Stimulated activated CD4-positive, alpha-beta T cell treated with anti-CD3 and anti-CD28 coated beads, TNF-alpha, amount 100 ng/mL, for 1 hour (primary cell): Measurements from ENCODE around the gene ANKRD33.

Experiments
- DNase-seq, 3 donors: peaks; one replicate each; pipeline ENCODE4 v3.0.0-alpha.2; 2020; ENCODE audit warnings: low read depth in 3 of 3, low spot score in 1 of 3

ANKRD33 gene, protein sequence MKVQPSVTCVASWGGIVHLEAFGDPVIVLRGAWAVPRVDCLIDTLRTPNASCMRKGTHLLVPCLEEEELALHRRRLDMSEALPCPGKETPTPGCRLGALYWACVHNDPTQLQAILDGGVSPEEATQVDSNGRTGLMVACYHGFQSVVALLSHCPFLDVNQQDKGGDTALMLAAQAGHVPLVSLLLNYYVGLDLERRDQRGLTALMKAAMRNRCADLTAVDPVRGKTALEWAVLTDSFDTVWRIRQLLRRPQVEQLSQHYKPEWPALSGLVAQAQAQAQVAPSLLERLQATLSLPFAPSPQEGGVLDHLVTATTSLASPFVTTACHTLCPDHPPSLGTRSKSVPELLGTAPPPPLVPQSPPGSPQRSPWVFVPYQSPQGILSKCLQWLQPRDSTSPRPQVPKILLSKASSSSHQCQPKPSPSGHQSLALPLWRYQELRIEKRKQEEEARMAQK

GRCh38 chr12:51887476-51888315 is at the start of gene ANKRD33:
Gene ANKRD33, plus strand, starts transcription at chr12:51888103. Its CDS starts 84 bp downstream, at chr12:51888187.
- no peak for DNase-seq

- DNase-seq, result no peak
These were observed 49.1 kb upstream of the ANKRD33 start for GRCh38 chr12:51838762-51839161.

DNA sequence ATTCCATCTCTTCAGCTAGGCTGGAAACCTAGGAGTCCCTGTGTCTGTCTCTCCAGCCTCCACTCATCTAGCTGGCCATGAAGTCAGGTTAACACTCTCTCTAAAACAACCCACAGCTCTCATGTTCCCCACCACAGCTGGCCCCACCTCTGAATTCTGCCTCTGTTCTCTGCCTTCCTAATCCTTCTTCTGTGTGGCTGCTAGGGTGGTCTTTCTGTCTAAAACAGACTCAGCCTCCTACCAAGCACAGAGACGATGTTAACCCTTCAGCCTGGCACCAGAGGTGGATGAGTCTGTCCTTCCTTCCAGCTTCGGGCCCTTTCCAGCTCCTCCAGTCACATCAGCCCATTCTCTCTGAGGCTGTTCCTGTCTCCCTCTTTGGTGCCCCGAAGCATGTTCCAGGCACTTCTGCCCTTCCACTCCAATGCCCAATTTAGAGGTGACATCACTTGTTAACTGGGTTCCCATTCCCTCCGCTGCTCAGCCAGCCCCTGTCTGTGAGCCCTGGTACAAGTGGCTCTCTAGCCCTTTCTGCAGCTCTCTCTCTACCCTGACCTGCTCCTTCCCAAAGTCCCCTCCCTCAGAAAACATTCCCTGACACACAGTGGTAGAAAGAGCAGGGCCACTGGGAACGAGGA is 48.5 kb upstream of the ANKRD33 start:
- no peak for DNase-seq

DNA sequence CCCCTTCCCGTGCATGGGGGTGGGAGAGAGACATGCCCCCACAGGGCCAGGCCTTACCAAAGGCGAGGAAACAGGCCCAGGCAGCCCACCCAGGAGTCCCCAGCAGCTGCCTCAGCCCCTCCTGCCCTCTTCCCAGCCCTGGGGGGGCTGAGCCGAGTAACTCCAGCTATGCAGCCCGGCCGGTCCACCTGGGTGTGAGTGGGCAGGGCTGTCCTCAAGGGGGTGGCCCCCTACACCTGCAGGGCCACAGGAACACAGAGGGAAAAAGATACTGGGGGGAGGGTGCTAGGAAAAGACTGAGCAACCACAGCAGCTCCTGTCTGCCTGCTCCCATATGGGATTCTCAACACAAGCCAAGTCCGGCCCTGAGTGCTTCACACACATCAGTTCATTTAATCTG is 46.9 kb upstream of the ANKRD33 start:
- no peak for DNase-seq

DNA sequence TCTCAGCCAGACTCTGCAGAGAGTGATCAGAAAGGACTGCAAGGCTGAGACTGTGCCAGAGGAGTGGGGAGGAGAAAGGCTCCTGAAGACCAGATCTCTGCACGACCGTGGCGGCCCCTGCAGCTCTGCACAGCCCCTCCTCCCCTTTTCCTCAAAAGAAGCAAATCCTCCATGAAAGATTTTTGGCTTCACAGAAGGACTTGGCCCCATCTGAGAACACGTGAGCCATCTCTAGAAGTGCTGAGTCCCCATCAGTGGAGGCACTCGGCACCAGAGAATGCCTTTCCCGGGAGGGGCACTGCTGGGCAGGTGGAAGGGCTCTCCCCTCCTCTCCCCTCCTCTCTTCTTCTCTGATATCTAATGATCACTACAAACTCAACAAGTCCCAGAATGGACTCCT is 46.2 kb upstream of the ANKRD33 start:
- no peak for DNase-seq

GRCh38 chr12:51844854-51845253 is 43.0 kb upstream of the ANKRD33 start:
- DNase-seq, result no peak

DNA sequence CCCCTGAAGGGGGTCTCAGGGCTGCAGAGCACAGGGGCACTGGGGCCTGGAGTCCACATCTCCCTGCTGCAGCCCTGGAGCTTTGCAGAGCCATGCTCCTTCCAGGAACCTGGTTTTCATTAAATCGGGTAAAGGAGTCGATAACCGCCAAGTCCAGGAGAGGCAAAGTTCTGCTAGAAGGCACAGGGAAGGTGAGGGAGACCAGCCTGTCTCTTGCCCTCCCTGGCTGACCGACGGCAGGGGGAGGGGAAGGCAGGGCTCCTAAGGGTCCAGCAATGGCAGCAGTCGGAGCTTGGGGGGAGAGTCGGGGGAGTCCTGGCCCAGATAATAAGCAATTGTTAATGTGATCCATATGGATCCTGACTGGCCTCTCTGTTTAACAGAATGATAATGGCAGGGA is 42.4 kb upstream of the ANKRD33 start:
- no peak for DNase-seq

GRCh38 chr12:51846271-51846691 is 41.6 kb upstream of the ANKRD33 start:
- DNase-seq, result no peak

DNA sequence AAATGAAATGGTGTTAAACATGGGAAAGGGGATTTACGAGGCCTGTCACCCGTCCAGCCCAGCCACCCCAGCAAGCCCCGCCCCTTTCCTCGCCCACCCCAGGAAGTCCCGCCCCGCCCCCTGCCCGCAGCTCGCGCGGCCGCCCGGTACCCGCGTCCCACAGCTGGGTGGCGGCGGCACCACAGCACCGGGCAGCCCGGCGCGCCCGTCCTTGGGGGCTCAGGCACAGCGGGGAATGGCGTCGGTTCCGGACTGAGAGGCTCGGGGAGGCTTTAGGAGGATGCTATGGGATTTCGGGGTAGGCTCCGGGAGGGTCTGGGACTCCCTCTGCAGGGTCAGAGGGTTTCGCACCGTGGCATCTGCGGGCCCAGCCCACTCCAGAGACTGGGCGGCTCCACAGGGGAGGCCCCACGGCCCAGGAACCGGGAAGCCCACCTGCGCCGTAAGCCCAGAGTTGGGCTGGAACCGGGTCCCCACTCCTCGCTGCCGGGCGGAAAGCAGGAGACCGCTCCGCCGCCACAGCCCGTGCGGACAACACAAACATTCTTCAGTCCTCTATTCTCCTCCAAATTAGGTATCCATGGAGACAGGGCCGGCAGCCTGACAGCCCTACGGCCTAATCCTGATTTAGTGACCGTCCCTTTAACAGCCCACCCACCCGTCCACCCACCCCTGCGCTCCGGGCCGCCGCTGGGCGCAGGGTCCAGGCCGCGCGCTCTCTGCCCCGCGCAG is 40.8 kb upstream of the ANKRD33 start:
- peak in 1 of 3 donors; percentile 37 for DNase-seq

DNA sequence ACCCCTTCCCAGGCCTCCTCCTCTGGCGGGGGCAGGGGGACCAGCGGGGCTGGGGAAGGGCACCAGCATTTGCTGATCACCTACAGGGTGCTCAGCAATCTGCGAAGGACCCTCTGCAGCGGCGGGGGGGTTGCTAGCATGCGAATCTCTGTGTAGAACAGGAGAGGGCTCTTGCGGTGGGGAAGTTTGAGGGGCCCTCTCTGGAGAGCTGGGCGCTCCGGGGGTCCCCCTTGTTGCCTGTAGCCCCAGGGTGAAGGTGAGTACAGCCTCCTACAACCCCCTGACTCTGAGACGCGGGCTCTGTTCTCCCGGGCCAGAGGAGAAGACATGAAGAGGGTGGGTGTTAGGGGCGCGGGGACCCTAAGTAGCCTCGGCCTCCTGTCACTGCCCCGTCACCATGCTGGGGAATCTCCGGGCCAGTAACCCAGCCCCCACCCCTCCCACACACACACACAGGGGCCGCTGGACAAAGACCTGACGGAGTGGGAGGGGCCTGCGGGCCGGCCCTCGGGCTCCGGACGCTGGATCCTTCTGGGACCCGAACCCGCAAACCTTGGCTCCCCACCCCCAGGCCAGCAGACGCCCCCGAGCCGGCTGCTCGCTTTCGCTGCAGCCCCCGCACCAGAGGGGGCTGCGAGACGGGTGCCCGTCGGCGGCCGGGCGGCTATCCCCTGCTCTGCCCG is 40.1 kb upstream of the ANKRD33 start:
- no peak for DNase-seq

GRCh38 chr12:51848326-51848727 is 39.6 kb upstream of the ANKRD33 start, which contains the start of gene FIGNL2:
Gene FIGNL2, minus strand, starts transcription at chr12:51848718. Its CDS starts 26,305 bp downstream, at chr12:51822413.
- no peak for DNase-seq

GRCh38 chr12:51848841-51849735 is 38.8 kb upstream of the ANKRD33 start:
- DNase-seq, result no peak

DNA sequence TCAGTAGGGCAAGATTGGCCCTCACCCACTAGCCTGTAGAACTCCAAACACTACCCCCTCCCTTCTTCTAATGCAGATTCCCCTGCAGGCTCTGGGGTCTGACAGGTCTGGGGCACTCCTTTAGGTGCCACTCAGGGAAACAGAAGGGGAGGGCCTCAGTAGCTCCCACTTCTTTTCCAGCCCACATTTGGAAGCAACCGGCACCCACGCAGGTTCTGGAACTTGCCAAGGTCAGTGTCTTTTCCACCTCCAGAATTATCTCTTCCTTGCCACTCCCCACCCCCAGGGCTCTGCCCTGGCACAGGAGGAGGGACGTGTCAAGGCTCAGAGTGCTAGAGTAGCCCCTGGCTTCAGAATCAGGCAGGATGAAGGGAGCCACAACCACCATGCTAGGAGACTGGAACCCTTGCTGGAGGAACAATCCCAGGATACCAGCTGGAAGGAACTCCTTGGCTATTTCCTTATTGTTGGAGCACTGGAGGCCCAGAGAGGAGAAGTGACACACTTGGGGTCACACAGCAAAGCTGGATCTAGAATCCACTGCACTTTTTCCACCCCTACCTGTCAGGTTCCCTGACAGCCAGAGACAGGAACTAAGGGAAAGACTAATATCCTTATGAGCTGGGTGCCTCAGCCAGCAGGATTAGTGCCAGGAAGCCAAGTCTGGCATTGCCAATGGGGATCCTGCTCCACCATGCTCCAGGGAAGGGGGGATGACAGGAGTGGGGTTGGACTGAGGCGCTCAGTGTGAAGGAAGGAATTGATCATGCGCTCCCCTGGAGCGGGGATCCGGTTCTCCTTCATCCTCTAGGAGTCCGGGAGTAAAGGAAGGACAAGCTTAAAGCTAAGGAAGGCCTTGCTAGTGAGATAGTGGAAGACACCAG is 37.6 kb upstream of the ANKRD33 start:
- no peak for DNase-seq

DNA sequence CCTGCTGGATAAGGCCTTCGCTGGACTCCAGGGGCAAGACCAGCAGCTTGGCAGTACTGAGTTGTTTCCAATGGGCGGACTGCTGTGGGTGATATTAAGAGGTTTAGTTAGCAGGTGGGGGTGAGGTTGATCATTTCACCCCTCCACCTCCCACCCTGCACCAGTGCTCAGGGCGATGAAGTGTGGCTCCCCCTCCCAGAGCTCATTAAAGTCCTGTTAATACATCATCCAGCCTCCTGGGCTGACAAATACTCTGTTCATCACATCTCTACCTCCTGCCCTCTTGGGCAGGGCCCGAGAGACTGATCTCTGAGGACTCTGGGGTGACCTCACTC is 37.0 kb upstream of the ANKRD33 start:
- DNase-seq, result no peak

GRCh38 chr12:51851413-51852124 is 36.3 kb upstream of the ANKRD33 start:
- no peak for DNase-seq

DNA sequence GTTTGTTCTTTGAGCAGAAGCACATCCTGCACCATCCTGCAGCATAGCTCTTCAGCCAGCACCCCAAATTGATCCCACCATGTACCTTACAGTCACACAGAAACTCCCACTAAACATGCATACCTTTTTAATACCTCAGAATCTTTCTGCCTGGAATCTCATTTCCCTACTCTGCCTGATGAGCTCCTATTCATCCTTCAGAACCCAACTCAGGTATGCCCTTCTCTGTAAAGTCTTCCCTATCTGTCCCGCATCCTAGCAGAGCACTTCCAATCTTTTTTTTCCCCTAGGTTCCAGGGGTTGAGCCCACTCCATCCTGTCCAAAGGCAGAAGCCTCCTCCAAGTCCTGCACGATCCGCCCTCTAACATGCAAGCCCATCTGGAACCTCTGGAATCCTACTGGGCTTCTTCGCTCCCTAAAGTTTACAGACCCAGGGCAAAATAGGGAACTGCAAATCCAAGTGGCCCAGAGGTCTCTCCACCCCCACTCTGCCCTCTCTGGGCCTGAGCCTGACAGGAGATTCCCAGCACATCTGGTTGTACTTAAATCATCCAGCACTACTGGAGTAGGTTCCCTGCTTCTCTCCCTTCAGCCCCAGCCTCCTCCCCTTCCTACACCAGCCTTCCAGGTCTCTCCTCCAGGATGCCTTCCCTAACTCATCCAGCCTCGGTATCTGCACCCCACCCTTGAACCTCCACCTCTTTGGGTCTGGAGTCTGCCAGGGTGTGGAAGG is 35.3 kb upstream of the ANKRD33 start:
- no peak for DNase-seq
